NCI-H2081 (cell line): ENCODE data around the gene SULT1A2.
A peak's percentile ranks its signal among the peaks of the same experiment; 100 is the strongest.
"Not testable (repeated sequence)": the region's sequence is repeated elsewhere in the genome, so short reads cannot be mapped to it uniquely, and the experiment has no call there.

Experiments
- DNase-seq, 2 experiments: peaks; one replicate each; lab custom pipeline; 2025; lab: John Stamatoyannopoulos, UW

The SULT1A2 gene

DNA sequence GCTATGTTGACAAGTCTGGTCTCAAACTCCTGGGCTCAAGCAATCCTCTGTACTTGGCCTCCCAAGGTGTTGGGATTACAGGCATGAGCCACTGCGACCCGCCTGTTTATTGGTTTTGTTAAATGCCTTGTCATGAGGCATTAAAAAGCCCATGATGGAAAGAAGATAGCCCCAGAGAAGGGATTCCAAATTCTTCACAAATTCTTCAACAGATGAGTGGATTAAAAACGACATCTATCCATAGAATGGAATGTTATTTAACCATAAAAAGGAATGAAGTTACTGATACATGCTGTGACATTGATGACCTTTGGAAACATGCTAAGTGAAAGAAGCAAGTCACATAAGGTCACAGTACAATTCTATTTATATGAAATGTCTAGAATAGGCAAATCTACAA is 38.4 kb downstream of the SULT1A2 start:
- DNase-seq = no peak

DNA sequence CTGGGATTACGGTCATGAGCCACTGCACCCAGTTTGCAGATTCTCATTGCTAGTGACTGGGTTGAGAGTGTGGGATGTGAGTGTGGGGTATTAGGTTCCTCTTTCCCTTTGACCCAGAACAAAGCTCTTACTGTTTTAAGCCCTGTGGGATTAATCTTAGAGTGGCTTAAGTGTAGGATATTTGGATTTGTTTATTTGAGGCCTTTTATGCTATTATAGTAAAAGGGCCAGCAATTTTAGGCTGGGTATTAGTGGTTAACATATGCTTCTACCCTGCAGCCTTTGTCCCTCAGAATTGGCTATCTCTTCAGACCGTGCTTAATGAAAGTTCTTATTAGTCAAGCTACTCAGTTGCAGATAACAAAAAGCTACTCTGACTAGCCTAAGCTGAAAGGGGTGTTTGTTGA is 39.9 kb downstream of the SULT1A2 start:
- no peak for DNase-seq

DNA sequence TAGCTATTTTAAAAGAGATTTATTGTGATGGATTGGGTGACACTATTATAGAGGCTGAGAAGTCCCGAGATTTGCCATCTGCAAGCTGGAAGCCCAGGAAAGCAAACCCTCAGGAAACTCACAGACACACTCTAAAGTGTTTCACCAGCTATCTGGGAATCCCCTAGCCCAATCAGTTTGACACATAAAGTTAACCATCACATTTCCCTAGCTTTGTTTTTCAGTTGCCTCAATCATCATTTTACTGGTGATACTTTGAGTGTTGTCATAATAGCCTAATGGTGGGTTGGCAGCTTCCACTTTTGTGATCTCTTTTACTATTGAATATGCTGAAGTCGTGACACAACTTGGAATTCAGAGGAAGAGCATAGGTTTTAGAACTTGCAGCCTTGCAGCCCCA is 41.3 kb downstream of the SULT1A2 start:
- no peak for DNase-seq

DNA sequence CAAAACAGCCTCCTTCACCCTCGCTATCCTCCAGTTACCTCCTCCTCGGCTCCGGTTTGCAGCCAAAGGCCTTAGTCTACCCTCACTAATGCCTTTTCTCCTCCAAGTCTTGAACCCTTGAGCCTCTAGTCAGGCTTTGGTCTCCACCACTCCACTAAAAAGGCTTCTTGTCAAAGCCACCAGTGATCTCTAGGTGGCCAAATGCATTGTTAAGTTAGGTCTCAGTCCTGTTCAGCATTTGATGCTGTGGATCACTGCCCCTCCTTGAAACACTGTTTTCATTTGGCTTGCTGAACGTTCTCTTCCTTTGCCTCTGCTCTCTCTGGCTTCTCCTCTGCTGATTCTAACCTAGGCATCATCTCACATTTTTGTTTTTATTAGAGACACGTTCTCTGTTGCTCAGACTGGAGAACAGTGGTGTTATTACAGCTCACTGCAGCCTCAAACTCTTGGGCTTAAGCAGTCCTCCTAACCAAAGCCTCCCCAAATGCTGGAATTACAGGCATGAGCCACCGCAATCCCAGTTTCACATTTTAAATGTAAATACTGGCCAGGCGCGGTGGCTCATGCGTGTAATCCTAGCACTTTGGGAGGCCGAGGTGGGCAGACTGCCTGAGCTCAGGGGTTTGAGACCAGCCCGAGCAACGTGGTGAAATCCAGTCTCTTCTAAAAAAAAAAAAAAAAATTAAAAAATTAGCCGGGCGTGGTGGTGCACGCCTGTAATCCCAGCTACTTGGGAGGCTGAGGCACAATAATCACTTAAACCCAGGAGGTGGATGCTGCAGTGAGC is 42.0 kb downstream of the SULT1A2 start:
- DNase-seq = no peak

DNA sequence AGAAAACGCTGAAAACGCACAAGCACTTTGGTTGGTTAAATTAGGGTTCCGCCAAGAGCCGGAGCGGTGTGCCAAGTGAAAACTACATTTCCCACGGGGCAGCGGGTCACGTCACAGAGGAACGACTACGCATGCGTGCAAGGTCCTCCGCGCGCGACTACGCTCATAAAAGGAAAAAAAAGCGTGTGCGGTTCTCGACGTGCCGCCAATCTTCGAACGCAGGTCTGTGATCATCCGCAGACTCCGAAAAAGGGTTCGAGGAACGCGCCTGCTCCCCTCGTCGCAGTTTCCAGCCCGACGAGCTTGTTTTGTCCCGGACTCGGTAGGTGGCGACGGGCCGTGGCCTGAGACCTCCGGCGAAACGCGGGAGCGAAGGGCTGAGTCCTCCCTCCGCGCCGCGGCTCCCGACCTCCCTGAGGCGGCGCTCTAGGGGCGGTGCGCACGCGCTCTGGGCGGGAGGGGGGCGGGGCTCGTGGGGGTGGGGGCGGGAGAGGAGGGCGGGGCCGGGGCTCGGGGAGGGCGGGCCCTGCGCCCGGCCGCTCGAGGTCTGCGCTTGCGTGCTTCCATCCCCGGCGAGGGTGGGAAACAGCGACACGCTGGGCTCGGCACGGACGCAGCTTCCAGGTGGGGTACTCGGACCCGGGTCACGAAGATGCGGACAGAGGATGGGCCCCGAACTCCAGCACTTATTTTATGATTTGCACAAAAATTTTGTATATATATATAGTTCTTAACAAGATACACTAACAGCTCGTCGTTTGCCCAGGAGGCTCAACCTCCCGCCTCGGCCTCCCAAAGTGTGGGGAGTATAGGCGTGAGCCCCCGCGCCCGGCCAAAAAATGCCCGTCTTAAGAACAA is 42.8 kb downstream of the SULT1A2 start, which contains the start of gene SGF29:
Gene SGF29, plus strand, starts transcription at position 145 of the 858 bp plus-strand sequence. CDS start 27,150 bp downstream, outside the sequence.
- DNase-seq = peak; percentile 91 to 93

GRCh38 chr16:28549301-28549899 is 47.5 kb downstream of the SULT1A2 start:
- no peak for DNase-seq

GRCh38 chr16:28548306-28548802 is 48.5 kb downstream of the SULT1A2 start:
- DNase-seq = no peak

- DNase-seq = no peak
Measured at GRCh38 chr16:28546626-28547025, 50.2 kb downstream of the SULT1A2 start.

DNA sequence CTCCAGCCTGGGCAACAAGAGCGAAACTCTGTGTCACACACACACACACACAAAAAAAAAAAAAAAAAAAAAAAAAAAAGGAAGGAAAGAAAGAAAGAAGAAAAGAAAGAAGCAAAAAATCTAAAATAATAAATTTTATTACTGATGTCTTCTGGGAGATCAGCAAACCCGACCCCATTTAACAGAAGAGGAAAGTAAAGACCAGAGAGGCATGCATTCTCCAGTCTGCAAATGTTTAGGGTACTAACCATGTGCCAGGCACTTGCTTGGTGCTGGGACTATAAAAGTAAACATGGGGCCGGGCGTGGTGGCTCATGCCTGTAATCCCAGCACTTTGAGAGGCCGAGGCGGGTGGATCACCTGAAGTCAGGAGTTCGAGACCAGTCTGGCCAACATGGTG is 50.9 kb downstream of the SULT1A2 start:
- not testable (repeated sequence) for DNase-seq

GRCh38 chr16:28544998-28545397 is 51.9 kb downstream of the SULT1A2 start:
- no peak for DNase-seq

DNA sequence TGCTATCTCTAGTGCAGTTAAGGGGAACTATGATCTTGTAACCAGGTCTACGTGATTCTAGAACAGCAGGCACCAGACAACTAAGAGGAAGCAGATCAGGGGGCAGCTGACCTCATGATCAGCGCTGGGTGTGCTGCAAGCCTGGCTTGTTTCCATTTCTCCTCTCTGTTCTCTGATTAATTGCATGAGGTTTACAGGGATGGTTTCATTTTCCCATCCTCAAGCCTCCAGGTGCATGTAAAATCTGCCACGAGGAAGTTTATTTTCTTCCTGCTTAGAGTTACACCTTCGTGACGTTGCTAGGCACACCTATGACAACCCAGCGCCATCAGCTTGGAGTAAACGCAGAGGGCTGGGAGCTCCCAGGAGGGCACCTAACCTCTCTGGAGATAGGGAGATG is 53.8 kb downstream of the SULT1A2 start:
- peak in 1 of 2 experiments; percentile 8 for DNase-seq

- no peak for DNase-seq
Measured at GRCh38 chr16:28542646-28543045, 54.2 kb downstream of the SULT1A2 start.
